ENCODE measurements around the gene JMJD1C.

Gene JMJD1C

DNA sequence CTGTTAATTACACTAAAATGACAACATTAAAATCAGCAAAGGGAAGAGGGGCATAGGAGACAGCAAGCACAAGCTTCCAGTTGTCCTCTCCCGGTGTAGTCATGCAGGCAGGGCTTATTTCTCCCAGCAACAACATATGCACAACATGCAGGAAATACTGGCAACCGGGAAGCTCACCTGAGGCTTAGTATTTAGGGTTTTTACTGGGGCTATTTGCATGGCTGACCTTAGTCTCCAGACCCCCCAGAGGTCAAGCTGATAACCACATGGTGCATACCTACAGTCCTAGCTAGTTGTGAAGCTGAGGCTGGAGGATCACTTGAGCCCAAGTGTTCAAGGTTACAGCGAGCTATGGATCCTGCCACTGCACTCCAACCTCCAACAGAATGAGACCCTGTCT lies 12.8 kb upstream of the JMJD1C start:
- DNase-seq (ENCODE audit: low read depth) = no peak

DNA sequence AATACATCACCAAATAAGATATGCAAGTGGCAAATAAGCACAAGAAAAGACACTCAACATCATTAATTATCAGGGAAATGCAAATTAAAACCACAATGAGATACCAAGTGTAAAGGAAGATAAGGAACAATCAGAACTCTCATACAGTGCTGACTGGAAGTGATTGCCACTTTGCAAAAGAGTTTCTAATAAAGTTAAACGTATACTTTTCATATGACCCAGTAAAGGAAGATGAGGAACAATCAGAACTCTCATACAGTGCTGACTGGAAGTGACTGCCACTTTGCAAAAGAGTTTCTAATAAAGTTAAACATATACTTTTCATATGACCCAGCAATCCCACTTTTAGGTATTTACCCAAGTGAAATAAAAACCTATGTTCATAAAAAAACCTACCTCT lies 12.2 kb upstream of the JMJD1C start:
- DNase-seq (ENCODE audit: low read depth) = no peak

DNA sequence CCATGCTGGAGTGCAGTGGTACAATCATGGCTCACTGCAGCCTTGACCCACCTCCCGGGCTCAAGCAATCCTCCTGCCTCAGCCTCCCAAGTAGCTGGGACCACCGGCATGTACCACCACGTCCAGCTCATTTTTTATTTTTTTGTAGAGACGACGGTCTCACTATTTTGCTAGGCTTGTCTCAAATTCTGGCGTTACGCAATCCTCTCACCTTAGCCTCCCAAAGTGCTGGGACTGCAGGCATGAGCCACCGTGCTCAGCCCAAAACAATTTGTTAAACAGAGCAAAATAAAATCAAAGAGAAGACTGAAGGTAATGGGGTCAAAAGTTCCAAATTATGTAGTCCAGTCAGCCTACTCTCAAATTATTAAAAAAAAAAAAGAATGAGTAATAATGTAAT lies 8.7 kb upstream of the JMJD1C start:
- no peak for DNase-seq (ENCODE audit: low read depth)

DNA sequence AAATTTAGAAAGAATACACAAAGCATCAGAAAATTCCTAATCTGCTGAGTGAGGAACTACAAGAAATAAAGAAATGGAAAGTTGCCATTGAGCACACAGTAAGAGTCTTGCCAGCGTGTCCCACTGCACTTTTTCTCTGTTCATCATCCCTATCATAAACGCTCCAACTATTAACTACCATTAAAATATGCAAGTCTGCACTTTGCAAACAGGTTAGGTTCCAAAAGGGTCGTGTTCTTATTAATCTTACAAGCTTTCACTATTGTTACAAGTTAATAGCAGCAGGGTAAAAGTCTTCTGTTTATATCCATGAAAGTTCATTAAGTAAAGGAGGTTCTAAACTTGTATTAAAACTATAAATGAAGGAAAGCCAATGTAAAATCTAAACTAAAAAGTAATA lies 5.2 kb upstream of the JMJD1C start:
- no peak for DNase-seq (ENCODE audit: low read depth)

DNA sequence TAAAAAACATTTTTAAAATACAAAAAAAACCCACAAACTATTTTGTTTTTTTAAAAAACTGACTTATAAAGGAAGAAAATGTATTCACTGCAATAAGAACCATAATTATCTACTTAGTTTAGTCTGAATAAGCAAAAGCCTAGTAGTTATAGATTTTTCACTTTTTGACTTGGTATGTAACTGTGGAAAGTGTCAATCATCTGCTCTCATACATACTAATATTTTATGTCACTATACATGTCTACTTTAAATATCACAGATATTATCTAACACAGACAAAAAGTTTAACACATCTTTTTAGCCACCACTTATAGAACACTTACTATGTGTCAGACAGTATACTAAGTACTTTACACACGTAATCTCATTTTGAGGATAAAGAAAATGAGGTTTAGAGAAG lies 3.2 kb upstream of the JMJD1C start:
- DNase-seq (ENCODE audit: low read depth) = no peak

DNA sequence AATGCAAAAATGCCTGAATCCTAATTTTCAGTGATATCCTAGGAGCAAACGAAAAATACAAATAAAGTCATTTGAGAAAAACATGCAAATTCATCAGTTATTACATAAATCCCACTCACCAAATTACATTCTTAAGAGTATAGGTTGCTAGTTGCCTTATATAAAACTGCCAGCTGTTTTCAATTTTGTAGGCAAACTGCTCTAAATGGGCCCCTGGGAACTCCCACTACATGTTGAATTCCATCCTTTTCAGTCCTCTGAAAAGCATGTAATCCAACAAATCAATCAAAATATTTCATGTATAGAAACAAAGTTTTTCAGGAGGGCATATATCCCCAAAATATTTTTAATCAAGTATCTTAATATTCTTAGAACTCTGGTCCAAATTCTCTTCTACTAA lies 2.1 kb upstream of the JMJD1C start:
- DNase-seq (ENCODE audit: low read depth) = no peak

DNA sequence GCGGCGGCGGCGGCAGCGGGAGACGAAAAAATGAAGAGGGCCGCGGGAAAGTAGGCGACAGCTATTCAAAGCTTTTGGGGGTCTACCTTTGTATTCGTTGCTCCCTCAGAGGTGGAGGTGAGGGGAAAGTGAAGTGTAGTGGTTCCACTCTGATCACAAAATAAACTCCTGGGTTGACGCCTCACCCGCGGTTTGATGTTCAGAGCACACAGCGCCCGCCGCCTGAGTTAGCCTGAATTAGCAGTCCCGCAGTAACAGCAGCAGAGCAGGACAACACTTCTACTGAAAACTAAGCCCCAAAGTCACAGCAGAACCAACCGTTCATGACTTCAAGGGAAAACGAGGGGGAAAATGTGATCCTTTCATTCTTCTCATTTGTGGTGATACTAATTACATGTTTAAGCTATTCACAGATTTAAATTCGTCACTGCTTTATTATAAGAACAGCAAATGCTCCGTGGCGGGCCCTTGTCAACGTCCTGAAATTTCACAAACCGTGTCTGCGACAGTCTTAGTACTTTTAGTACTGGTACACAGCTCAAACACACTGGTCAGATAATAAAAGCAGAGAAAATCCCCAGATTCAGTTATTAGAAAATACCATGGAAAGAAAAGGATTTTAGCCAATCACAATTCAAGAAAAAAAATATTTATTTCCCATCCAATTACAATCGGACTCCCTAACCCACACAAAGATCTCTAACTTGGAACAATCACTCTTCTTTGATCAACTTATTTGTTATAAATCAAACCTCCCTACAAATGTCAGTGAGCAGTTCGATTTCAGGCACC lies 563 bp upstream of the JMJD1C start:
- DNase-seq (ENCODE audit: low read depth) = peak; percentile 5

DNA sequence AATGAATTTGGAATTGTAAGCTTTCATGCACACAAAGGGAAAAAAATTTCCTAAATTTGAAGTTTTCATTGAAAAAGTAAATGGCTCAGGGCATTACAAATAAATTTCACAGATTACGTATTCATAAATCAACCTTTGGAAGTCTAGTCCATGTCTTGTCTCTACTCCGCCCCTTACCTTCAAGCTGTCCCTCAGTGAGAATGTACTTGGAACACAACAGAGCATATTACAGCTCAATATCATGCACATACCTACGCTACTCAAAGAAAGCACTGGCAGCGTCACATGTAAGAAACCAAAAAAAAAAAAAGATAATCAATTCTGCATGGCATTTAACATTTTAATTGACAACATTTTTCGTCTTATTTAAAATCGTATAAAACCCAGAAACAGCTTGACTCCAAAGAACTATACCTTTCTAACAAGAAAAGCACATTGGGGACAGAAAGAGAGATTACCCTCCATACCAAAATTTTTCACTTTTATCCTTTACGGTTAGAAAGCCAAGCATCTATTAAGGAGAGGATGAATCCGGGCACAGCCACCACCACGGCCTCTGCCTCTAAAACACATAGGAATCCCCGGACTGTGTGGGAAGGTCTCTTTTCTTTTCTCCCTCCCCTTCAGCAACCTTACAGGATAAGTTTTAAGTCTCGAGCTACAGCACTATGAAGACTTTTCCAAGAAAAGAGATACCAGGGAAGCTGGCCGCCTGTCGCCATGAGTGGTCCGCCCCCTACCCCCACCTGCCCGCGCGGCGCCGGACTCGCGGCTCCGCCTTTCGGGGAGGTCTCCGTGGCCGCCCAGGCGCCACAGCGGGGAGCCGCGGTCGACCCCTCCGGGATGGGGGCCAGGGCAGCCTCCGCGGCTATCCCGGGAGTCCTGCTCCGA lies 1.1 kb downstream of the JMJD1C start:
- DNase-seq (ENCODE audit: low read depth) = no peak

DNA sequence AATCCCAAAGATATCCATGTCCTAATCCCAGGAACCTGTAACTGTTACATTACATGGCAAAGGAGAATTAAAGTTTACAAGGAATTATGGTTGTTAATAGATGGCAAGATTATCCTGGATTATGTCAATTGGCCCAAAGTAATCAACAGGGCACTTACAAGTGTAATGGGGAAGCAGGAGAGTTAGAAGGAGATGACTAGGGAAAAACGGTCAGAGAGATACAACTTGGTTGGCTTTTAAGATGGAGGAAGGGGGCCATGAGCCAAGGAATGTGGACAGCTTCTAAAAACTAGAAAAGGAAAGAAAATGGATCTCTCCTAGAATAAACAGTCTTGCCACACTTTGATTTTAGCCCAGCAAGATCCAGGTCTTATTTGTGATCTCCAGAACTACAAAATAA lies 3.3 kb downstream of the JMJD1C start:
- no peak for DNase-seq (ENCODE audit: low read depth)

DNA sequence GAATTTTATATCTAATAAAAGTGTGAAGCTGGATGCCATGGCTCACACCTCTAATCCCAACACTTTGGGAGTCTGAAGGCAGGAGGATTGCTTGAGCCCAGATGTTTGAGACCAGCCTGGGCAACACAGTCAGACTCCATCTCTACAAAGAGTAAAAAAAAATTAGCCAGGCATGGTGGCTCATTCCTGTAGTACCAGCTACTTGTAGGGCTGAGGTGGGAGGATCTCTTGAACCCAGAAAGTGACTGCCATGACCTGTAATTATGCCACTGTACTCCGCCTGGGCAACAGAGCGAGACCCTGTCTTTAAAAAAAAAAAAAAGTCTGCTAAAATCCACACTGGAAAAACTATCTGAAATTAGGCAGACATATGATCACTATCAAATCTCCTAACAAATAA lies 7.6 kb downstream of the JMJD1C start:
- DNase-seq (ENCODE audit: low read depth) = no peak

DNA sequence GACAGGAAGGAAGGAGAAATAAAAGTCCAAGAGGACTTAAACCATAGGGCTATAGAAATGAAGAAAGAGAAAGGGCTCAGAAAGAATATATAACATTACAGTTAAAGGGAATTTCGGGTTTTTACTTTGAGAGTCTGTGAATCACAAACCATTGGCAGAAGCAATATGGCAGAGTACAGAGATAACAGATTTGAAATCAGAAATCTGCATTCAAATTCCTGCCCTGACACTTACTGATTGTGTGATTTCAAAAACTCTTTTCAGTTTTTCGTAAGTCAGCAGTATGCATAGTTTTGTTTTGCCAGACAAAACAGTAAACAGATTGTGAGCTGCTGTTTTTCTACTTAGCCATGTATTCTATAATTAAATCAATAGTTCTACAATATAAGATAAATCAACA lies 8.2 kb downstream of the JMJD1C start:
- no peak for DNase-seq (ENCODE audit: low read depth)

DNA sequence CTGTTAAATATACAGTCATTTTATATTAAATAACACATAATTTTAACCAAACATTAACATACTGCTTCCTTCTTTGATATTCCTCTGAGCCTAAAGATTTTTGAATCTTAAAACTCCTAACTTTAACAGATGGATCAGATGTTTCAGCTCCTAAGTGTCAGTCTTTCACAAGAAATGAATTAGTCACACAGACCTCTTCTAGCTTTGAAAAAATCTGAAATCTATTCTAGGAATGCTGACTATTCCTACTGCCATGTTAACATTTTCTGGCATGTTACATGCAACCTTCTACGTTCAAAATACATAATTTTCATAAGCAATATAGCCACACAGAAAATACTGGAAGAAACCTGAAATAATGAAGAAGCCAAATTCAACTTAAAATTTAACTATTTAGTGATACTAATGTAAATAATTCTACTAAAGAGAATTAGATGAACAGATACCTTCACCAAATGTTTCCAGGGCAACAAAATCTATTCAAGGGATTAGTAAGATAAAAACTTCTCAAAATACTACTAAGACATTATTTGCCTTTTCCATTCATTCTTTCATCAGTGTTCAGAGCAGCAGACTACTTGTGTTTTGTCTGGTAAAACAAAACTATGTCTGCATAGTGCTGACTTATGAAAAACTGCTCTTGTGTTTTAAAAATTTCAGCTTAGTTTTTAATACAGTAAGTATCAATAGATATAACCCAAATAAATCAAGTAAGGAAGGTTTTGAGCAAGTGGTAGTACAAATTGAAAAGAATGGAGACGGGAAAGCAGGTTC lies 9.2 kb downstream of the JMJD1C start:
- no peak for DNase-seq (ENCODE audit: low read depth)

DNA sequence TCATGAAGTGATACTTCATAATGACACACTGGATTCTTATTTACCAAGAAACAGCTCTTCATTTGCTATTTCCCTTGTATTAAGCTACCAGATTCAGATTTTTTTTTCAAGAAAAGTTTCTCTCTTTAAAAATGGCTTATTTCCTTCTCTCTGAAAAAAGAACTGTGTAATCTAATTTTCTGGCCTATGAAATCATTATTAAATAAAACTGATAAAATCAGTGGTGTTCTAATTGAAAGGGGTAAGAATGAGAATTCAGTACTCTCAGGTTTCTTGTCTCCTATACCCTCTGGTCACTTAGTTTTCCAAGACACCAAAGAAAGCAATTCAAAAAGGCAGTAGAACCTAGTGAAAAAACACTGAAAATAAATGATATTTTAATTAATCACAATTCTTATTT lies 10.3 kb downstream of the JMJD1C start:
- DNase-seq (ENCODE audit: low read depth) = no peak

DNA sequence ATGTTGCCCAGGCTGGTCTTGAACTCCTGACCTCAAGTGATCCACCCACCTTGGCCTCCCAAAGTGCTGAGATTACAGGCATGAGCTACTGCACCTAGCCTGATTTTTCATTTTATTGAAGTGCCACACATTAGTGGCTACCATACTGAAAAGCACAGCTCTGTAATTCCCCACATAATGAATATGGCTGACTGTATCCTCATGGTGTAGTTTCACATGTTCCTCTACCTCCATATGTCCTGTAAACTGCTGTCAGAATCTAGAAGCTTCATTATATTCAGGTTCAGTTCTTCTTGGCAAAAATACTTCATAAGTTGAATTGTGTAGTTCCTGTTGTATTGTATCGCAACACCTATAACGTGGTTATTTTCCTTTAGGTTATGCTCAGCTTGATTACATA lies 11.1 kb downstream of the JMJD1C start:
- no peak for DNase-seq (ENCODE audit: low read depth)

DNA sequence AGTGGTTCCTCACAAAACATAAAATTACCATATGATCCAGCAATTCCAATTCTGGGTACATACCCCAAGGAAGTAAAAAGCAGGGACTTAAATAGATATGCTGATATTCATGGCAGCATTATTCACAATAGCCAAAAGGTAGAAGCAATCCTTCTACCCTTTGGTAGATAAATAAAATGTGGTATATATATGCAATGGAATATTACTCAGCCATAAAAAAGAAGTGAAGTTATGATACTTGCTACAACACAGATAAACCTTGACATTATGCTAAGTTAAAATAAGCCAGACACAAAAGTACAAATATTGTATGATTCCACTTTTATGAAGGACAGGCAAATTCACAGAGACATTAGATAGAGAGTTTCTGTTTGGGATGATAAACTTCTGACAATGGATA lies 13.3 kb downstream of the JMJD1C start:
- DNase-seq (ENCODE audit: low read depth) = no peak

DNA sequence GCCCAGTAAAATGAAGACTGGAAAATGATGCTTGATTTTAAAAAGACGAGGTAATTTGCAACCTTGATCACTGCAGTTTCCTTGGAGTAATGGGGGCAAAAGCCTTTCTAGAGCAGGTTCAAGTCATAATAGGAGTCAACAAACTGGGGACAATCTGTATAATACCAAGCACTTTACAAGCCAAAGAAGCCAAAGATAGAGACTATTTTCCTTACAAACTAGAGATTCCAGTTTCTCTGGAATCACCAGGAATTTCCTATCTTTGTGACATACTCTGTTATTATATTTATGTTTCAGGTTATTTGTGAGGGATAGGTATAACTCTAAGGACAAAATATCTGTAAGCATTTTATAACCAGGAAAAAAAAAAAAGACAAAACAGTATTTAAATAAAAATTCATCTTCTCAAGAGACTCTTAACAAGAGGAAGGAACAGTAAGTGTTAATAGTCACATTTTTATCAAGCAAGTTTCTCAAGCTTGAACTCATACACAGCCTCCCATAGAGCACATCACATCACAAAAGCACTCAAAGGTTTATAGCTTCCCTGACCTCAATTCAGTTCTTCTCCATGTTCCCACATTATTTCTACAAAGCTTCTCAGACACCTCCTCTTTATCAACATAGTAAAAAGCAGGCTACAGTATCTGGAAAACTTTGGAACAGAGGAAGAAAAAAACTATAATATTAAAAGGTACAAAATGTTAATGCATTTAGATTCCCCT lies 18.9 kb downstream of the JMJD1C start:
- no peak for DNase-seq (ENCODE audit: low read depth)

DNA sequence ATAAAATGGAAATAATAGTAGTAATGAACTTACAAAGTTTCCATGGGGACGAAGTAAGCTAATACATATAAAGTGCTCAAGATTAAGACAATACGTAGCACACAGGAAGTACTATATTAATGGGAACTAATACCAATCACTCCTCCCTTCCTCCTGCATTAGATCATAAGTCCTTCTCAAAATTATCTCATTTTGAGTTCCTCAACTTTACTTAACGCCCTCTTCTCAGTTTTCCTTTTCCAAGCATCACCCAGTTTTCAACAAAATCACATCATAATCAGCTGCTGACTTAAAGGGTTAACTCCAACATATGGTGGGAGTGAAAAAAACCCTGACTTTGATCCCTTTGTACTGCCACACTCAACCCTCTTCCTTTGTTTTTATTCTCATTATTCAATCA lies 24.4 kb downstream of the JMJD1C start:
- DNase-seq (ENCODE audit: low read depth) = no peak

DNA sequence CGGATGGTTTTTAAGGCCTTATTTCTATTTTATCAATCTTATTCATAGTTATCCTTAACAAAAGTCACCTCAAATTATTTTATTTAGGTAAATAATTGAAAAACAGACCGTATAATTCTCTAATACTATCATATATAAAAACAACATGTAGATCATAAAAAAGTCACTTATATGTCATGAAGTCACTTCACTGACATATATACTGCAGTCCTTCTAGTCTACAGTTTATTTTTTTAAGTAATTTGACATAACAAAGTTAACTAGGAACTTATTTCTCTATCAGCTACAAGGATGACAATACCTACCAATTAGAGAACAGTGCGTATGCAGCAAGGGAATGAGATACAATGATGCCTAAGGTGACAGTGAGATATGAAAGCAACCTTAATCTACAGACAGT lies 26.2 kb downstream of the JMJD1C start:
- no peak for DNase-seq (ENCODE audit: low read depth)

DNA sequence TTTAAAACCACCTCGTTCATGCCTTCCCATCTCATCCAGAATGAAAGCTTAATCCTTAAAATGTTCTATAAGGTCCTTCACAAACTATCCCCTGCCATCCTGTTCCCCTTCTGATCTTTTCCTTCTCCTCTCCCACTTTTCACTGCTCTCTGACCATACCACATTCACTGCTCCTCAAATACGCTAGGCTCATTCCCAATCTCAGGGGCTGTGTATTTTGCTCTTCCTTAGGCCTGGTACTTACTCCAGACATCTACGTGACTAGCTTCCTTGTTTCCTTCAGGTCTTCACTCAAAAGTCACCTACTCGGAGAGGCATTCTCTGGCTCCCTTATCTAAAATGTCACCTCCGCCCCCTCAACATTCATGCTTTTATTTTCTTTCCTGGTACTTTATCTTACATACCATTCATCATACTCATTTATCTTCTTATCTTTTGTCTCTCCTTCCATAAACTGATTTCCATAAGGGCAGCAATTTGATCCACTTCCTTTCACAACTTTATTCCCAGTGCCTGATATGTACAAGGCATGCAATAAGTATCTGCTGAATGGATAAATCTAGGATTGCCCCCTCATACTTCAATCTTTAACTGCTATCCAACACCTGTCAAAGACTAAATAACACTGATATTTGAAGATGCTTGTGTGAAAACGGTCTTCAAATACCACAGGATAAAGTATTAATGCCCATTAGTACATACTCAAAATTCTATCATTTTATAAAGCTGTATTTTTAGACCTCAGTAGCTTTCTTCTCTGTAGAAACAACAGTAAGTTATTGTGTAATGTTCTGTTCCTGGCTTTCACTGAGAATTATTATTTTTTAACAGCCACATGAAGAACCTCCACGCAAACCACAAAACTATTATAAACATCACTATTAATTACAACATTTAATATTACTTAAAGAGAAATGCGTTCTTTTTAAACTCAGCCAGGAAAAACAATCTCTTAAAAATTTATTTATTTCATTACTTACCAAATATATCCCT lies 27.0 kb downstream of the JMJD1C start:
- DNase-seq (ENCODE audit: low read depth) = no peak

DNA sequence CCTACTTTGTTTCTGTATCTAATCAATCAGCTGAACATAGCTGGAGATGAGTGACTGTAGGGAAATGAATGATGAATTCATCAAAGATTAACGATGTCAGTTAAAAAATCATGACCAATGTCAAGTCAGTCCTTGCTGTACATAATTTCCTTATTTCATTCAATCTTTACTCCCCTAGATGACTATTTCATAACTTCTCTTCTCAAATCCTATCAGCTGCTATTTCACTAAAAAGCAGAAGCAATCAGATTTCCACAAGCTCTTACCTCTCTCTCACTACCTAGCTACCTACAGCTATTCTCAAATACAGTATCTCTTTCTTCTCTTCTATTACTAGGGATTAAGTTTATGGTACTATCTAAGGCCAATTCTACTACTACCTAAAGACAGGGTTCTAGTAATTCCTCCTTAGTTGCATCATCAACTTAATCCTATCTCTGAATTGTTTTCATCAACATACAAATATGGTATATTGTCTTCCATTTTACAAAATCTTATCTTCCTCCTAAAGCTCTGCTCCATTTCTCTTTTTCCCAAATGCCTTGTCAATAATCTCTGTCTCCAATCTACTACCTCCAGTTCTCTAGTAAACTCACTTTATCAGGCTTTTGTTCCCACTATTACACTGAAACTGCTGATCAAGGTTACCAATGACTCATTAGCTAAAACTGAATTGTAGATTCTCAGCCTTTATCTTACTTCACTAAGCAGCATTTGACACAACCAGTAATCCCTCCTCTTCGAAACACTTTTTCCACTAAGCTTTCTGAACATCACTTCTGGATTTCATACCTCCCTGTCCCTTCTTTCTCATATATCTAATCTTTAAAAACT lies 28.4 kb downstream of the JMJD1C start:
- DNase-seq (ENCODE audit: low read depth) = no peak
